GM12872 (cell line): Measurements from ENCODE around the gene RNF43.

Source experiments
- TF ChIP-seq, protein P1 (sequence below): IDR thresholded peaks from 3 replicates; pipeline ENCODE4 v1.5.1; 2011; ENCODE audit warnings: low read depth, mild to moderate bottlenecking, low read length, moderate library complexity; ENCODE audit not compliant: insufficient read depth

Gene RNF43

DNA sequence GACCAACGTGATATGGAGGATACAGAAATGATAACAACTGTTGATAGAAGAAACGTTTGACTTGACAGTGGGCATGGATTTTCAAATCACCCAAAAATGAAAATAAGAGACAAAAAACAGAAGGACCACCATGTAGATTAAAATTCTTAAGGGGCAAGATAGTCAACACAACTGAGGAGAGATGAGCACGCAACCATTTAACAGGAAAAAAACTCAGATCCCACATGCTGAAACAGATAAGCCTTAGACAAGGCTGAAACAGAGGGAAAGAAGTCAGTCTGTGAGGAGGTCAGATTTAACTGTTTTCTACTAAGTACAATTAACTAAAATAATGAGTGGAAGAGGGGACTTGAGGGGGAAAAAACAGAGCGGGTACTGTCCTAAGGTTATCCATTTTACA is 21.2 kb downstream of the RNF43 start:
- TF ChIP-seq, protein P1, sequence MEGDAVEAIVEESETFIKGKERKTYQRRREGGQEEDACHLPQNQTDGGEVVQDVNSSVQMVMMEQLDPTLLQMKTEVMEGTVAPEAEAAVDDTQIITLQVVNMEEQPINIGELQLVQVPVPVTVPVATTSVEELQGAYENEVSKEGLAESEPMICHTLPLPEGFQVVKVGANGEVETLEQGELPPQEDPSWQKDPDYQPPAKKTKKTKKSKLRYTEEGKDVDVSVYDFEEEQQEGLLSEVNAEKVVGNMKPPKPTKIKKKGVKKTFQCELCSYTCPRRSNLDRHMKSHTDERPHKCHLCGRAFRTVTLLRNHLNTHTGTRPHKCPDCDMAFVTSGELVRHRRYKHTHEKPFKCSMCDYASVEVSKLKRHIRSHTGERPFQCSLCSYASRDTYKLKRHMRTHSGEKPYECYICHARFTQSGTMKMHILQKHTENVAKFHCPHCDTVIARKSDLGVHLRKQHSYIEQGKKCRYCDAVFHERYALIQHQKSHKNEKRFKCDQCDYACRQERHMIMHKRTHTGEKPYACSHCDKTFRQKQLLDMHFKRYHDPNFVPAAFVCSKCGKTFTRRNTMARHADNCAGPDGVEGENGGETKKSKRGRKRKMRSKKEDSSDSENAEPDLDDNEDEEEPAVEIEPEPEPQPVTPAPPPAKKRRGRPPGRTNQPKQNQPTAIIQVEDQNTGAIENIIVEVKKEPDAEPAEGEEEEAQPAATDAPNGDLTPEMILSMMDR = no peak

DNA sequence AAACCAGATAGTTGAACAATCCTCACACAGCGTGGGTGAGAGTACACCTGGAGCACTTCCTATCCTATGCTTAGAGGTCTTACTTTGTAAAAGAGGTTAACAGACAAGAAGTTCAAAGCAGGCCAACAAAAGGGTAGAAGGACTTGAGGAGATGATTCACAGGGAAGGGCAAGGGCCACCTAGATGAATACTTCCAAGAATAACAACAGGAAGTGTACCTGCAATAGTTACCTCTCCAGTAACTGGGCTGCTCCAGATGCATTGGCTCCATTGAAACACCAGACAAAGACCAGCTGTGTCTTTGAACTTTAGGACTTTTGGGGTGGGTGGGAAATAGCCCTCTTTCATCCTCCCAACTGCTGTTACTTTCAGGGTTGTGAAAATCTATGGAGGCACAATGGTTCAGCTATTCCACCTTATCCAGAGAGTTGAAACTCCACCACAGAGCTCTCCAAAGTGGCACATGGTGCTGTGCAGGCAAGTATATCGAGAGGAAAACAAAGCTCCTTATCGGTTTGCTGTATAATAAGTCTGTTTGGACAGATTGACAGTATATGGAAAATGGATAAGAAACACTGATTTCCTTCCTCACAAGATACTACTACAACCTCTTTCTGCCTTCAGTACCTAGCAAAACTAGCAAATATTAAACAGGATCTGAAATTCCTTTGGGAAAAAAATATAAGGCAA is 22.7 kb downstream of the RNF43 start:
- TF ChIP-seq, protein P1 = no peak

DNA sequence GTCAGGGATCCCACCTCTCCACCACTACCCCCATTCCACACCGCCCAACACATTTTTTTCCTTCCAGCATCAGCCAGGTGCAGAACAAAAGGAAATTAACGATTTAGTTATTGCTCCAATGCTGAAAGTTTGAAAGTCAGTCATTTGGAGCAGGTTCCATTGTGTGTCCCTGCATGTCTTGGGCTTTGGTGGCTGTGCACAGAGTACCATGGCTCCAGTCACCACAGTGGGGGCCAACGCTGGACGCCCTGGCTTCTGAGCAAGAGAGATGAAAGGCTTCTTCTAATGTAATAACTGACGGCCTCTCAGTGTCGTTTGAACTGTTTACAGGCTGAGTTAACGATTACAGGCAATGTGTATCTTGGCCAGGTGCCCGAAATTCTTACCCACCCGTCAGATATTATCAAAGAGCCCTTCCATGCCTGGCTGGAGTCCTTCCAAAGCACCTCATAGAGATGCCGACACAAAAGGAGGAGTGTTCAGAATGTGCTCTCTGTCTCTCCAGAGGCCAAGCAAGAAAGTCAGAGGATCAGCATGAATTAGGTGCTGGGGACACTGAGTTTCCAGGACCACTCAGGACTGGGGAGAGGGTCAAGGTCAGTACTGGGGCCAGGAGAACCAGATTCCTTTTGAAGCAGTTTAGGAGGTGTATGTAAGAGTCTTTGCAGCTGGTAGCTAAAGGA is 25.9 kb downstream of the RNF43 start:
- TF ChIP-seq, protein P1 = no peak

DNA sequence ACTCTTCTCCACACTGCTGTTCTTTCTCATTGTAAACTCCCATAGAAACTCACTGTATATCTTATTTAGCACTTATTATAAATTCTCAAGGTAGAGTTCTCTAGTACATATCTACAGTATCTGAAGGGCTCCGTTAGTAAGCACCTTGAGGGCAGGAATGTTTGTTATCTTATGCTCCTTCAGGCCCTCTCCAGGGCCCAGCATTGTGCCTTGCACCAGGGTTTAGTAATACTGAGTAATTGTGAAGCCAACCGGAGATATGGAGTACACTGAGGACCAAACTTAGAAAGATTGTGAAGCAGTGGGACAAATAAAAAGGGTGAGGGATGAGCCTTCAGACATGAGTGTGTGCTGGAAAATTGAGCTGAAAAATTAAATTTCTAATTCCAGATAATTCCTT is 26.4 kb downstream of the RNF43 start:
- TF ChIP-seq, protein P1 = no peak

DNA sequence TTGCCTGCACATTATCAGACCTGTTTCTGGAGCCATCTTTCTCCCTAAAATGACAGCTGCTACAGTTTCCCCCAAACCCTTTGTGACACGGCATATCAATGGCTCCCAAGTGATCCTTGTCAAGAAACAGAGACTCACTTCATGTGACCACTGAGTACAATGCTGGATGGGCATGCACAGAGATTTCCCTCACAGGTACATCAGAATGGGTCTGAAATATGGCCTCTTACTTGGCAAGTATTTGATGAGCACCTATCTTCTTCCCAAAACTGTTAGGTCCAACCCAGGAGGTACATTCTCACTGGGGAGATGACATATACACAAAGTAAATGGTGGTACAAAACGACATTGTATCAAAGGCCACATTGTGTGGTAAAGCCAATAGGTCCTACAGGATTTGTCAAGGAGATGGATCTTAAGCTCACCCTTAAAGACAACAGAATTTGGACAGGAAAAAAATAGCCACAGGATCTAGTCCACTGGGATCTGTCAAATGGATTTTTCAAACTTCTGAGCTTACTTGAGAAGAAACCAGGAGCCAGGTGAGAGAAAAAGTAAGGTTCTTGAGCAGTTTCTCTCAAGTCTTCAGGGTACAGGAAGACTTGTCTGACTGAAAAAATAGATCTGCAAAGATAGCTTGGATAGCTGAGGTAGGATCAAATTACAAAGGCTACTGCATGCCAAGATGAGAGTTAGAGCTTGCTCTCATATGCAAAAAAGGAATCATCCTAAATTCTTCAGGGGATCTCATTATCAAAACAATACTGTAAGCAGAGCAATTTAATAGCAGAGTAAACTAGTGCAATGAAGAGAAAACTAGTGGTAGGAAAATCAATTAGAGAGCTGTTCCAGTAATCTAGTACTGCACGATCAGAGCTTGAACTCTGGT is 28.8 kb downstream of the RNF43 start:
- TF ChIP-seq, protein P1 = no peak

DNA sequence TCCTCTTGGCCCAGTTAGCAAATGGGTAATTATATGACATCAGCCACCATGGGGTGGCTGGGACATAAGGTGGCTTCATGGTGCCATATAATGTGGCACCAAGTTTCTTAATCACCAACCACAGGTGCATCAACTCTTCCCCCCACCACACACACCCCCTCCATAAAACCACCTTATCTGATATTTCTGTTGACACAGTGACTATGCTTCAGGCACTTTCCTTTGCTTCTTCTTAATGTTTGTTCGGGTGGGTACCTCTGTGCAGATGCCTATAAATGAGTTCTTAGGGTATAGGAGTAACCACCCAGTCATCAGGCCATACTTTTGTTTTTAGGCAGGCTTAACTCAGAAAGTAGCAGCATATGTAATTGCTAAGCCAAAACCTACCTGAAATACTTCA is 29.5 kb downstream of the RNF43 start:
- TF ChIP-seq, protein P1 = no peak

DNA sequence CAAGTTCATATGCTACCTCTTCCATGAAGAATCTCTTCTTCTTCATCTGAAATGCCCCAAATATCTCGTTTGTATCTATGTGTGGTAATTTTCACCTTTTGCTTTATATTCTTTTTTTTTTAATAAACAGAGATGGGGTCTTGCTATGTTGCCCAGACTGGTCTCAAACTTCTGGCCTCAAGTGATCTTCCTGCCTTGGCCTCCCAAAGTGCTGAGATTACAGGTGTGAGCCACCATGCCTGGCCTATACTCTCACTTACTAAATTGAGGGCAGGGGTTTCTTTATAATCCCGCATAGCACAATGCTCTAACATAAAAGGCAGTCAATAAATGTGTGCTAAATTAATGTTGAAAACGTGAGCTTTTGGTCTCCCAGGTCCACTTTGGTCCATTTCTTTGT is 30.6 kb downstream of the RNF43 start:
- TF ChIP-seq, protein P1 = no peak
